NOMO-1 (cell line): ENCODE data around the gene S100A3.
"Not testable (repeated sequence)": the region's sequence is repeated elsewhere in the genome, so short reads cannot be mapped to it uniquely, and the experiment has no call there.

ENCODE experiments used
- DNase-seq, 2 experiments: peaks; one replicate each; lab custom pipeline; 2025; ENCODE audit not compliant: unreplicated experiment in 2 of 2; lab: John Stamatoyannopoulos, UW

S100A3 gene

GRCh38 chr1:153570874-153571273 lies 21.8 kb upstream of the S100A3 start:
- no peak for DNase-seq

- DNase-seq = no peak
Observed at GRCh38 chr1:153569465-153569864, 20.4 kb upstream of the S100A3 start.

GRCh38 chr1:153568367-153569099 lies 19.5 kb upstream of the S100A3 start:
- peak; percentile 79 to 81 for DNase-seq

GRCh38 chr1:153567621-153568366 lies 18.7 kb upstream of the S100A3 start:
- no peak for DNase-seq

GRCh38 chr1:153566414-153567371 lies 17.6 kb upstream of the S100A3 start:
- peak; percentile 93 to 98 for DNase-seq

- DNase-seq = peak; percentile 50 to 78
Observed at GRCh38 chr1:153565529-153566374, 16.7 kb upstream of the S100A3 start, which contains the start of gene S100A2. Gene S100A2, minus strand, starts transcription at chr1:153565844. Its CDS starts 1,967 bp downstream, at chr1:153563877.

GRCh38 chr1:153563991-153564390 lies 14.9 kb upstream of the S100A3 start:
- DNase-seq = no peak

GRCh38 chr1:153563483-153563901 lies 14.4 kb upstream of the S100A3 start:
- no peak for DNase-seq

GRCh38 chr1:153562021-153562420 lies 13.0 kb upstream of the S100A3 start:
- DNase-seq = not testable (repeated sequence)

GRCh38 chr1:153561466-153561985 lies 12.5 kb upstream of the S100A3 start:
- DNase-seq = no peak

GRCh38 chr1:153560771-153561465 lies 11.9 kb upstream of the S100A3 start:
- DNase-seq = no peak

- DNase-seq = no peak
Observed at GRCh38 chr1:153560241-153560640, 11.2 kb upstream of the S100A3 start.

- DNase-seq = no peak
Observed at GRCh38 chr1:153557877-153558276, 8.8 kb upstream of the S100A3 start.

- no peak for DNase-seq
Observed at GRCh38 chr1:153556348-153556747, 7.3 kb upstream of the S100A3 start.

- DNase-seq = no peak
Observed at GRCh38 chr1:153553830-153554541, 4.9 kb upstream of the S100A3 start.

- no peak for DNase-seq
Observed at GRCh38 chr1:153553096-153553495, 4.0 kb upstream of the S100A3 start.

GRCh38 chr1:153552335-153552734 lies 3.3 kb upstream of the S100A3 start:
- DNase-seq = no peak

GRCh38 chr1:153550827-153551500 lies 1.9 kb upstream of the S100A3 start:
- DNase-seq = peak; percentile 74 to 87
